MV-4-11 (cell line): ENCODE data around the gene USP2.

ENCODE experiments used
- DNase-seq: peaks from one replicate; lab custom pipeline; 2025; lab: John Stamatoyannopoulos, UW

Gene USP2

GRCh38 chr11:119305556-119306372, 75.7 kb downstream of the USP2 start:
- no peak for DNase-seq
